ENCODE measurements around the gene AMBP.

The AMBP gene

DNA sequence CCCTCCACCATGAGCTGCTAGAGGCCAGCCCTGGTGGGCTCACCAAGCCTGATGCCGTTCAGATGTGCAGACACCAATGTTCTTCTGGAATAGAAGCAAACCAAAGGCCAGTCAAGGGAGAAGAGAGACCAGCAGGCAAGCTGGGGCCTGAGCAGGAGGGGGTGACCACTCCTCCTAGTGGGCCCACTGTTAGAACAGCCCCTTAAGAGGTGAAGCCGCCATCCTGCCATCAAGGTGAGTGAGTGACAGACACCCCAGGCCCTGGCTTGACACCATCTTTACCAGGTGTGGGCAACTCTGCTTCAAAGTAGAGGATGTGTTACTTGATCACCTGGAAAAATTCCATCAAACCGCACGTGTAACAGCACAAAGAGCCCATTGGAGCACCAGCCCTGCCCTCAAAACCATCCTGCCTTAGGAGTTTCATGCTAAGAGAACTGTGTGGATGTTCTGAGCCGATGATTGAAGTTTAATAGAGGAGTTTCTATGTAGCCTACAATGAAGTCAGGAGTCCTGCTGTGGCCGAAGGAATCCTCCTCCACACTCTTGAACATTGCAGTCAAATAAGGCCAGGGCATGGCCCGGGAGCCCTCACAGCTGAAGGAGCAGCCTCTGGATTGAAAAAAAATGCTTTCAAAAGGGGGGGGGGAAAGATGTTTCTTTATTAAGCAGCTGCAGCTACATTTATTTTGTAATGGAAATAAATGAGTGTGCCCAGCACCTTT, 20.8 kb downstream of the AMBP start:
- no peaks in the 10 kb centered on the region for H3K27me3 Mint-ChIP-seq
- H3K27ac Mint-ChIP-seq, result no peak overlapping the region
- H3K4me3 Mint-ChIP-seq, result no peak overlapping the region
- no peaks in the 10 kb centered on the region for H3K4me1 Mint-ChIP-seq (ENCODE audit: low read depth)
- H3K9me3 Mint-ChIP-seq, result no peaks in the 10 kb centered on the region
- no peaks in the 10 kb centered on the region for H3K36me3 Mint-ChIP-seq (ENCODE audit: low read depth)

DNA sequence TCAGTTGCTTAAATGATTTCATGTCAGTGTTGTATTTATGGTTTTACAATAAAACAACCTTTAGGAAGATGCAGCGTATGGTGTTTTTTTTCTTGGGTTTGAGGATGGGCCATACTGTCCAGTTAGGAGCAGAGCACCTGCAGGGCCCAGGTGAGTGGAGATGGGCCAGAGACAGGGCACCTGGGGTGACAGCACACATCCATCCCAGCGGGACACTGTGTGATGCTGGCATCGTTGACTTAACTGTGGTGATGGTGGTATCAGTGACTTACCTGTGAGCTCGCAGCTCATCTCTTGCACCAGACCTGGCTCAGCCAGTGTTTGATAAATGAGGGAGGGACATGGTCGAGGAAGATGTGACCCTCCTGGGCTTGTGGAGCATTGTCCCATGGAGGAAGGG, 21.6 kb downstream of the AMBP start:
- Mint-ChIP-seq H3K4me1 (ENCODE audit: low read depth) (no peaks in the 10 kb centered on the region), H3K27ac (no peak overlapping the region), H3K36me3 (ENCODE audit: low read depth) (no peaks in the 10 kb centered on the region), H3K27me3 (no peaks in the 10 kb centered on the region), H3K4me3 (no peak overlapping the region), H3K9me3 (no peaks in the 10 kb centered on the region)

- Mint-ChIP-seq H3K4me3 (no peak overlapping the region), H3K27ac (no peak overlapping the region), H3K9me3 (no peaks in the 10 kb centered on the region), H3K36me3 (ENCODE audit: low read depth) (no peaks in the 10 kb centered on the region), H3K27me3 (no peaks in the 10 kb centered on the region), H3K4me1 (ENCODE audit: low read depth) (no peaks in the 10 kb centered on the region)
These were observed 22.2 kb downstream of the AMBP start for GRCh38 chr9:114055894-114056293.

GRCh38 chr9:114055061-114055460, 23.0 kb downstream of the AMBP start:
- no peak overlapping the region for H3K4me3 Mint-ChIP-seq
- H3K9me3 Mint-ChIP-seq, result no peaks in the 10 kb centered on the region
- H3K4me1 Mint-ChIP-seq (ENCODE audit: low read depth), result no peaks in the 10 kb centered on the region
- no peaks in the 10 kb centered on the region for H3K27me3 Mint-ChIP-seq
- no peaks in the 10 kb centered on the region for H3K36me3 Mint-ChIP-seq (ENCODE audit: low read depth)
- no peak overlapping the region for H3K27ac Mint-ChIP-seq

- no peak overlapping the region for H3K27ac Mint-ChIP-seq
- H3K4me1 Mint-ChIP-seq (ENCODE audit: low read depth), result no peaks in the 10 kb centered on the region
- H3K36me3 Mint-ChIP-seq (ENCODE audit: low read depth), result no peaks in the 10 kb centered on the region
- no peak overlapping the region for H3K4me3 Mint-ChIP-seq
- H3K9me3 Mint-ChIP-seq, result no peaks in the 10 kb centered on the region
- H3K27me3 Mint-ChIP-seq, result no peaks in the 10 kb centered on the region
These were observed 23.9 kb downstream of the AMBP start for GRCh38 chr9:114054191-114054690.

- H3K27me3 Mint-ChIP-seq, result no peaks in the 10 kb centered on the region
- H3K9me3 Mint-ChIP-seq, result no peaks in the 10 kb centered on the region
- no peak overlapping the region for H3K4me3 Mint-ChIP-seq
- H3K36me3 Mint-ChIP-seq (ENCODE audit: low read depth), result no peaks in the 10 kb centered on the region
- H3K4me1 Mint-ChIP-seq (ENCODE audit: low read depth), result no peaks in the 10 kb centered on the region
- no peak overlapping the region for H3K27ac Mint-ChIP-seq
These were observed 24.7 kb downstream of the AMBP start for GRCh38 chr9:114053246-114054005.

DNA sequence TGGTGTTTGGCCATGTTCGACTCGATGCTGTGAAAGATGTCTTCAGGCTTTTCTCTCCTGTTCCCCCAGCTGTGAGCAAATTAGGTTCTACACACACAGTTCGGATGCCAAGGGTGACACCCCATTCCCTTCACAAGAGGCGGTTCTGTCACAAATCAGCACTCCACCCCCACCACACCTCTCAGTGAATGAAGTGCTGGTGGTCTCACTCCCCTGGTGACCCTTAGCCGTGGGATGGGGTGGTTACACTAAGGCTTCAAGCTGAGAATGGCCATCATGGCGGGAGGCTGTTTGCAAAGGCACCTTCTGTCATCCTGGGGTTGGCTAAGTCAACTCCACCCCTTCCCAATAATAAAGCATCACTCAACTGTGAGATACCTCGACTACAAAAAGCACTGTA, 26.4 kb downstream of the AMBP start:
- Mint-ChIP-seq H3K9me3 (no peaks in the 10 kb centered on the region), H3K4me3 (no peak overlapping the region), H3K36me3 (ENCODE audit: low read depth) (no peaks in the 10 kb centered on the region), H3K4me1 (ENCODE audit: low read depth) (no peaks in the 10 kb centered on the region), H3K27me3 (no peaks in the 10 kb centered on the region), H3K27ac (no peak overlapping the region)

DNA sequence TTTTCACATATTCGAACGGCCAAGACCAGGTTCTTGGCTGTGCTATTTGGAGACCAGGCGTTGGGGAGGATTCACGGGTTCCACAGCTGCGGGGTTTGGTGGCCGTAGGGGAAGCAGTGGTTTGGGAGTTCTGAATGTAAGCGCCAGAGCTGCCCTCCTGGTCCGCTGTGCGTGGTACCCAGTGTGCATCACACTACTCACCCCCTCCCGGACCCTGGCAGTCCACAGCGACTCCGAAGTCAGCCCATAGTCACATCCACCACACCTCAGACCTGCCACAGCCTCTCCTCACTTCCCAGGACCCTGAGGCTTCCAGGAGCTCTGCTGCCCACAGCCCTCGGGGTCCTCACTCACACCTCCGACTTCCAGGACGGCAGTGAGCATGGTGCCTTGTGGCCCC, 26.8 kb downstream of the AMBP start:
- Mint-ChIP-seq H3K4me1 (ENCODE audit: low read depth) (no peaks in the 10 kb centered on the region), H3K27ac (no peak overlapping the region), H3K9me3 (no peaks in the 10 kb centered on the region), H3K4me3 (no peak overlapping the region), H3K36me3 (ENCODE audit: low read depth) (no peaks in the 10 kb centered on the region), H3K27me3 (no peaks in the 10 kb centered on the region)

DNA sequence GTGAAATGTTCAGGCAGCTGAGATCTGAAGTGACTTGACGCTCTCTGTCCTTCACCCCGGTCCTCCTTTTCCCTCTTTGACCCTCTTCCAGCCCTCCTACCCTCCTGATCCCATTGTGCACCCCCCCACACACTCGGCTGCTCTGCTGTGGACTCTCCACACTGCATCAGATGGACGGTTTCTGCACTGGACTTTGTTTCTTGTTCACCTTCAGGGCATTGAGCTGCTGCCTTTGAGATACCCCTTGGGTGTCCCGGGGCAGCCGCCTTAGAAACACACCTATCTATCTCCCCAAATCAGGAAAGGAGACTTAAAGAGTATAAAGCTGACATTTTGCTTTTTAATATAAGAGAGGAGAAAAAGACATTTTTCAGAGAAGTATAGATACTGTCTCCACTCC, 27.5 kb downstream of the AMBP start:
- Mint-ChIP-seq H3K36me3 (ENCODE audit: low read depth) (no peaks in the 10 kb centered on the region), H3K4me3 (no peak overlapping the region), H3K9me3 (no peaks in the 10 kb centered on the region), H3K27me3 (no peaks in the 10 kb centered on the region), H3K4me1 (ENCODE audit: low read depth) (no peaks in the 10 kb centered on the region), H3K27ac (no peak overlapping the region)

GRCh38 chr9:114050226-114050568, 27.9 kb downstream of the AMBP start:
- no peak overlapping the region for H3K27ac Mint-ChIP-seq
- H3K4me1 Mint-ChIP-seq (ENCODE audit: low read depth), result no peaks in the 10 kb centered on the region
- no peaks in the 10 kb centered on the region for H3K27me3 Mint-ChIP-seq

DNA sequence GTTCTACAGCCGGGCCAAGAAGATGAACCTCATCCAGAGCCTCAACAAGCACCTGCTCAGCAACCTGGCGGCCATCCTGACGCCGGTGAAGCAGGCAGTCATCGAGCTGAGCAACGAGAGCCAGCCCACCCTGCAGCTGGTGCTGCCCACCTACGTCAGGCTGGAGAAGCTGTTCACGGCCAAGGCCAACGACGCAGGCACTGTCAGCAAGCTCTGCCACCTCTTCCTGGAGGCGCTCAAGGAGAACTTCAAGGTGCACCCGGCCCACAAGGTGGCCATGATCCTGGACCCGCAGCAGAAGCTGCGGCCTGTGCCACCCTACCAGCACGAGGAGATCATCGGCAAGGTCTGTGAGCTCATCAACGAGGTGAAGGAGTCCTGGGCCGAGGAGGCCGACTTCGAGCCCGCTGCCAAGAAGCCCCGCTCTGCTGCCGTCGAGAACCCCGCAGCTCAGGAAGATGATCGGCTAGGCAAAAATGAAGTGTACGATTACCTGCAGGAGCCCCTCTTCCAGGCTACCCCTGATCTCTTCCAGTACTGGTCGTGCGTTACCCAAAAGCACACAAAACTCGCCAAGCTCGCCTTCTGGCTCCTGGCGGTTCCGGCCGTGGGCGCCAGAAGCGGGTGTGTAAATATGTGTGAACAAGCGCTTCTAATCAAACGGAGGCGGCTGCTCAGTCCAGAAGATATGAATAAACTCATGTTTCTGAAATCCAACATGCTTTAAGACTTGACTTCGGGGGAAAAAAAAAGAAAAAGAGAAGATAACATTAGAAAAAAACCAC, 28.5 kb downstream of the AMBP start:
- H3K27ac Mint-ChIP-seq, result no peak overlapping the region
- no peak overlapping the region for H3K4me3 Mint-ChIP-seq
- H3K4me1 Mint-ChIP-seq (ENCODE audit: low read depth), result no peaks in the 10 kb centered on the region
- H3K27me3 Mint-ChIP-seq, result no peaks in the 10 kb centered on the region
- H3K9me3 Mint-ChIP-seq, result no peaks in the 10 kb centered on the region
- H3K36me3 Mint-ChIP-seq (ENCODE audit: low read depth), result no peaks in the 10 kb centered on the region

More at GRCh38 chr9:114050226-114050568, 27.9 kb downstream of the AMBP start:
- no peaks in the 10 kb centered on the region for H3K36me3 Mint-ChIP-seq (ENCODE audit: low read depth)
- H3K9me3 Mint-ChIP-seq, result no peaks in the 10 kb centered on the region
- H3K4me3 Mint-ChIP-seq, result no peak overlapping the region

DNA sequence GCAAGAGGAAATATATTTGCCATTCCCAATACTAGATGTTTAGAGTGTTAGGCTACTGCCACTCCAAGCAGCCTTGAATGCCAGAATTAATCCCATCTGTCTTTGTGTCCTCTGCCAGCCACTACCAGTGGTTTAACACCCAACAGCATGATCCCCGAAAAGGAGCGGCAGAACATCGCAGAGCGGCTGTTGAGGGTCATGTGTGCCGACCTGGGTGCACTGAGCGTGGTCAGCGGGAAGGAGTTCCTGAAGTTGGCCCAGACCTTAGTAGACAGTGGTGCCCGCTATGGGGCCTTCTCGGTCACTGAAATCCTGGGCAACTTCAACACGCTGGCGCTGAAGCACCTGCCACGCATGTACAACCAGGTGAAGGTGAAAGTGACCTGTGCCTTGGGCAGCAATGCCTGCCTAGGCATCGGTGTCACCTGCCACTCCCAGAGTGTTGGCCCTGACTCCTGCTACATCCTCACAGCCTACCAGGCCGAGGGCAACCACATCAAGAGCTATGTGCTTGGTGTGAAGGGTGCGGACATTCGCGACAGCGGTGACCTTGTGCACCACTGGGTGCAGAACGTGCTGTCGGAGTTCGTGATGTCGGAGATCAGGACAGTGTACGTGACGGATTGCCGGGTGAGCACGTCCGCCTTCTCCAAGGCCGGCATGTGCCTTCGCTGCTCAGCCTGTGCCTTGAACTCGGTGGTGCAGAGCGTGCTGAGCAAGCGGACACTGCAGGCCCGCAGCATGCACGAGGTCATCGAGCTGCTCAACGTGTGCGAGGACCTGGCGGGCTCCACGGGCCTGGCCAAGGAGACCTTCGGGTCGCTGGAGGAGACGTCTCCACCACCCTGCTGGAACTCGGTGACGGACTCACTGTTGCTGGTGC, 29.3 kb downstream of the AMBP start:
- no peak overlapping the region for H3K4me3 Mint-ChIP-seq
- no peak overlapping the region for H3K27ac Mint-ChIP-seq
- H3K36me3 Mint-ChIP-seq (ENCODE audit: low read depth), result no peaks in the 10 kb centered on the region
- H3K9me3 Mint-ChIP-seq, result no peaks in the 10 kb centered on the region
- H3K4me1 Mint-ChIP-seq (ENCODE audit: low read depth), result no peaks in the 10 kb centered on the region
- no peaks in the 10 kb centered on the region for H3K27me3 Mint-ChIP-seq

DNA sequence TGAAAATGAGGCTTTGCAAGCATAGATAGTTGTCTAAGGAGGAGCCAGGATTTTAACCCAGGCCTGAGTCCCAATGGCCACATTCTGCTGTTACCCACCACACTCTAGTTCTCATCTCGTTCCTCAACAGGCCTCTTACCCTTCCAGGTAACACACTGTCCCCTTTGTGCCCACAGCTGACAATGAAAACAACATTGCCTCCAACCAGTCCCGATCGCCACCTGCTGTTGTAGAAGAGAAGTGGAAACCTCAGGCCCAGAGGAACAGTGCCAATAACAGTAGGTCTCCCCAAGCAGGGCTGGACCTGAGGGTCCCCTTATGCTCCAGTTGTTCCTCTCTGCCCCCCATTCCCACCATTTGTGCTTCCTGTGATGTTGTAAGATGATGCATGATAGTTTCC, 30.4 kb downstream of the AMBP start:
- Mint-ChIP-seq H3K4me3 (no peak overlapping the region), H3K27ac (no peak overlapping the region)

DNA sequence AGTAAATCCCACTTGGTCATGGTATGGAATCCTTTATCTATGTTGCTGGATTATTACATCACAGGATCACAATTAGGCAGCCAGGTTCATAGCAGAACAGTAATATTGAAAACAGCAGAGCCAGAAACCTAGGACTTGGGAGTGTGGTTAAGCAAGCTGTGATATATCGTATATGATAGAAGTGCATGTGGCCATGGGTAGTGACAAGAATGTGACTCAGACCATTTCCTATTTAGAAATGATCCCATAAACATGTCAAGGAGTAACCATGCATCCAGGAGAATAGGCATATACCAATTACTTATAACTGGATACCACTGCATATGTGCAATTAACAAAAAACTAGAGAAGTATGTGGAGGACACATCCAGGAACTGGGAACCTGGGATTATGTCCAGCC, 31.2 kb downstream of the AMBP start:
- H3K4me1 Mint-ChIP-seq (ENCODE audit: low read depth), result no peaks in the 10 kb centered on the region
- H3K9me3 Mint-ChIP-seq, result no peaks in the 10 kb centered on the region
- H3K36me3 Mint-ChIP-seq (ENCODE audit: low read depth), result no peaks in the 10 kb centered on the region
- H3K4me3 Mint-ChIP-seq, result no peak overlapping the region
- no peak overlapping the region for H3K27ac Mint-ChIP-seq
- H3K27me3 Mint-ChIP-seq, result no peaks in the 10 kb centered on the region

More for the DNA sequence above, 30.4 kb downstream of the AMBP start:
- Mint-ChIP-seq H3K27me3 (no peaks in the 10 kb centered on the region), H3K36me3 (ENCODE audit: low read depth) (no peaks in the 10 kb centered on the region), H3K9me3 (no peaks in the 10 kb centered on the region), H3K4me1 (ENCODE audit: low read depth) (no peaks in the 10 kb centered on the region)
